ENCODE data around the gene ADGRE1. TPM values are rescaled to one million over a fixed set of nuclear protein-coding genes. Genes with fewer than 3 reads are reported as not detected.
"Not testable (repeated sequence)": the region's sequence is repeated elsewhere in the genome, so short reads cannot be mapped to it uniquely, and the experiment has no call there.

ADGRE1 gene
- polyA plus RNA-seq, 1 experiment = not detected

DNA sequence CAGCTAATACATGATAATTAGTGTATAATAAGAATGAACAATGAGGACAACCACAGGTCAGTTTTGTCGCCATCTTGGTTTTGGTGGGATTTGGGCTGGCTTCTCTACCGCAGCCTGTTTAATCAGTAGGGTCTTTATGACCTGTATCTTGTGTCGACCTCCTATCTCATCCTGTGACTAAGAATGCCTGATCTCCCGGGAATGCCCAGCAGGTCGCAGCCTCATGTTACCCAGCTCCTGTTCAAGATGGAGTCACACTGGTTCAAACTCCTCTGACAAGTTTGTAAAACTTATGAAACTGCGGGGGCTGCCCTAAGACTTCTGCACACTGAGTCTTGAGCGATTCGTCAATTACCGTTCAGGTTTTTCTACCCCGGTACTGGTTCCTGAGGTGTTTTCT lies 21.5 kb upstream of the ADGRE1 start:
- Histone ChIP-seq H3K27me3 (ENCODE audit: control insufficient read depth, insufficient read depth, low read length) (no peaks in the 10 kb centered on the region), H3K36me3 (ENCODE audit: control insufficient read depth, insufficient read depth, low read length) (no peaks in the 10 kb centered on the region), H3K4me3 (ENCODE audit: low read depth, low read length) (no peak overlapping the region)
- TF ChIP-seq, protein P1, sequence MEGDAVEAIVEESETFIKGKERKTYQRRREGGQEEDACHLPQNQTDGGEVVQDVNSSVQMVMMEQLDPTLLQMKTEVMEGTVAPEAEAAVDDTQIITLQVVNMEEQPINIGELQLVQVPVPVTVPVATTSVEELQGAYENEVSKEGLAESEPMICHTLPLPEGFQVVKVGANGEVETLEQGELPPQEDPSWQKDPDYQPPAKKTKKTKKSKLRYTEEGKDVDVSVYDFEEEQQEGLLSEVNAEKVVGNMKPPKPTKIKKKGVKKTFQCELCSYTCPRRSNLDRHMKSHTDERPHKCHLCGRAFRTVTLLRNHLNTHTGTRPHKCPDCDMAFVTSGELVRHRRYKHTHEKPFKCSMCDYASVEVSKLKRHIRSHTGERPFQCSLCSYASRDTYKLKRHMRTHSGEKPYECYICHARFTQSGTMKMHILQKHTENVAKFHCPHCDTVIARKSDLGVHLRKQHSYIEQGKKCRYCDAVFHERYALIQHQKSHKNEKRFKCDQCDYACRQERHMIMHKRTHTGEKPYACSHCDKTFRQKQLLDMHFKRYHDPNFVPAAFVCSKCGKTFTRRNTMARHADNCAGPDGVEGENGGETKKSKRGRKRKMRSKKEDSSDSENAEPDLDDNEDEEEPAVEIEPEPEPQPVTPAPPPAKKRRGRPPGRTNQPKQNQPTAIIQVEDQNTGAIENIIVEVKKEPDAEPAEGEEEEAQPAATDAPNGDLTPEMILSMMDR (IDR thresholded peaks at IDR 0.05; ENCODE audit: insufficient read depth, low read depth, low read length) = no peak
- CTCF ChIA-PET = interaction anchor here (1.2 to 6.4 kb wide), 2 partner anchors 10 to 234 kb away, joined by 3 to 43 read pairs; no protein-coding TSS in a partner anchor
- POLR2A ChIA-PET = no interaction called here
- no peak for DNase-seq (ENCODE audit: low read depth)

DNA sequence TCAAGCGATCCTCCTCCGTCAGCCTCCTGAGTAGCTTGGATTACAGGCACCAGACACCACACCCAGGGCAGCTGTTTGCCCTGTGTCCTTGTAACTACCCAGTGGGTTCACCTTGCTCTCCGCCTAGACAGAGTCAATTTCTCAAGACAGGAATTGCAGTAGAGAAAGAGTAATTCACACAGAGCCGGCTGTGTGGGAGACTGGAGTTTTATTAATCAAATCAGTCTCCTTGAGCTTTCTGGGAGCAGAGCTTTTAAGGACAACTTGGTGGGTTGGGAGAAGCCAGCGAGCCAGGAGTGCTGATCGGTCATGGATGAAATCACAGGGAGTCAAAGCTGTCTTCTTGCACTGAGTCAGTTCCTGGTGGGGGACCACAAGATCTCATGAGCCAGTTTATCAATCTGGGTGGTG lies 20.6 kb upstream of the ADGRE1 start:
- ChIA-PET CTCF (interaction anchor here (1.2 to 1.6 kb wide), 3 partner anchors 10 to 350 kb away, joined by 3 to 5 read pairs (median 5); no protein-coding TSS in a partner anchor), POLR2A (no interaction called here)
- TF ChIP-seq, protein P1 (IDR thresholded peaks at IDR 0.05; ENCODE audit: insufficient read depth, low read depth, low read length) = no peak

DNA sequence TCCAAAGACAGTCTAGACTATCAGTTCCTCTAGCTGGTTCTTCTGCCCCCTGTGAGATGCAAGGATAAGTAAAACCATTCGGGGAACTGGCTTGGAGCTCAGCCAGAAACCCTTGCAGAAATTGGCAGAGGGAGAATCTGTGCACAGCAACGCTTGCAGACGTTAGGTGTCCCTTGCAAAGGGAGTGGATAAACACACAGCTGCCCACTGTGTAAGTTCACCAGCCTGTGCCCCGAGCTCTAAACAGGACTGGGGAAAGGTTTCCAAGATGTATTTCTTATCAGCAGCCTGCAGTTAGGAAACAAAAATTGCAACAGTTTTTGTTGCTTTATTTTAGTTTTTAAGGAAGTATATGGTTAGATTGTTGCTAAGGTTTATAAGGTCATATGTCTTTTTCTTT lies 19.0 kb upstream of the ADGRE1 start:
- POLR2A ChIA-PET = no interaction called here
- no peak for DNase-seq (ENCODE audit: low read depth)
- TF ChIP-seq, protein P1 (IDR thresholded peaks at IDR 0.05; ENCODE audit: insufficient read depth, low read depth, low read length) = no peak
- Histone ChIP-seq H3K27me3 (ENCODE audit: control insufficient read depth, insufficient read depth, low read length) (no peaks in the 10 kb centered on the region), H3K4me3 (ENCODE audit: low read depth, low read length) (no peak overlapping the region), H3K36me3 (ENCODE audit: control insufficient read depth, insufficient read depth, low read length) (no peaks in the 10 kb centered on the region)
- CTCF ChIA-PET = interaction anchor here (0.5 to 1.4 kb wide), 6 partner anchors 12 to 352 kb away, joined by 3 to 5 read pairs (median 4); partner anchors contain the start of gene TRIP10

More for the DNA sequence above, 20.6 kb upstream of the ADGRE1 start:
- DNase-seq (ENCODE audit: low read depth) = no peak
- Histone ChIP-seq H3K4me3 (ENCODE audit: low read depth, low read length) (no peak overlapping the region), H3K36me3 (ENCODE audit: control insufficient read depth, insufficient read depth, low read length) (no peaks in the 10 kb centered on the region), H3K27me3 (ENCODE audit: control insufficient read depth, insufficient read depth, low read length) (no peaks in the 10 kb centered on the region)

DNA sequence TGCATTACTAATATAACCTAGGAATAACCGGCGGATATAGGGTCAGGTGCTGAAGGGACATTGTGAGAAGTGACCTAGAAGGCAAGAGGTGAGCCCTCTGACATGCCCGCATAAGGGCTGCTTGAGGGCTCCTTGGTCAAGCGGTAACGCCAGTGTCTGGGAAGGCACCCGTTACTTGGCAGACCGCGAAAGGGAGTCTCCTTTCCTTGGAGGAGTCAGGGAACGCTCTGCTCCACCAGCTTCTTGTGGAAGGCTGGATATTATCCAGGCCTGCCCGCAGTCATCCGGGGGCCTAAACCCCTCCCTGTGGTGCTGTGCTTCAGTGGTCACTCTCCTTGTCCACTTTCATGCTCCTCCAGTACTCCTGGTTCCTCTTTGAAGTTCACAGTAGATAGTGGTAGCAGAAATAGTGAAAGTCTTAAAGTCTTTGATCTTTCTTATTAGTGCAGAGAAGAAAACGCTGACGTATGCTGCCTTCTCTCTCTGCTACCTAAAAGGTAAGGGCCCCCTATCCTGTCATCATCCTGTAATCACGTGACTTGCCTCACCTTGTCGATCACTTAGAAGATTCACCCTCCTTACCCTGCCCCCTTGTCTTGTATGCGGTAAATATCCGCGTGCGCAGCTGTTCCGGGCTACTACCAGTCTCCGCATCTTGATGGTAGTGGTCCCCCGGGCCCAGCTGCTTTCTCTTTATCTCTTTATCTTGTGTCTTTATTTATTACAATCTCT lies 18.1 kb upstream of the ADGRE1 start:
- POLR2A ChIA-PET = not testable (repeated sequence)

DNA sequence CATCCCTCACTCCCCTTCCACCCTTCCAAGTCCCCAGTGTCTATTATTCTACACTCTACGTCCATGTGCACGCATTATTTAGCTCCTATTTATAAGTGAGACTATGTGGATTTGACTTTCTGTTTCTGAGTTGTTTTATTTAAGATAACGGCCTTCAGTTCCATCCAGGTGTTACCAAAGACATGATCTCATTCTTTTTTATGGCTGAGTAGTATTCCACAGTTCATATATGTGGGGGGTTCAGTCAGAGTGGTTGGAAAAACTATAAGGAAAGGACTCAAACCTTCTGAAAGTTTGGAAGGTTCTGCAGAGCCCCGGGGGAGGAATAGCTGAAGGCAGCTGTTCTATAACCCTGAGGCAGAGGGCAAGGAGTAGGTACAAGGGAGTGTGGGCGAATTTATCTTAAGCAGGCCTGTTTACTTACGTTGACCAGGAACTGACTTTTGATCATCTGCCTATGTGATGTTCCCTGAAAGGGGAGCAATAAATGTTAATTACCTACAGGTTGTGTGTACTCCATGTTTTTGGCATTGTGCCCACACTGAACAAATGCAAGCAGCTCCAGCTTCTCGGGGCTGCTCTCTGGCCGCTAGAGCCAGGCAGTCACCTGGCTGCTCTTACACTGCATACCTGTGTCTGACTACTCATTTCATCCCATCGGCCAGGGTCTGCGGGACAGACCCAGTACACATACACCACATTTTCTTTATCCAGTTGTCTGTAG lies 13.5 kb upstream of the ADGRE1 start:
- H3K27me3 ChIP-seq (ENCODE audit: control insufficient read depth, insufficient read depth, low read length) = no peaks in the 10 kb centered on the region
- ChIA-PET CTCF (no interaction called here), POLR2A (no interaction called here)
- no peaks in the 10 kb centered on the region for H3K36me3 ChIP-seq (ENCODE audit: control insufficient read depth, insufficient read depth, low read length)
- TF ChIP-seq, protein P1 (IDR thresholded peaks at IDR 0.05; ENCODE audit: insufficient read depth, low read depth, low read length) = no peak
- H3K4me3 ChIP-seq (ENCODE audit: low read depth, low read length) = no peak overlapping the region
- DNase-seq (ENCODE audit: low read depth) = no peak

More for the DNA sequence above, 18.1 kb upstream of the ADGRE1 start:
- H3K36me3 ChIP-seq (ENCODE audit: control insufficient read depth, insufficient read depth, low read length); DNase-seq (ENCODE audit: low read depth); H3K4me3 ChIP-seq (ENCODE audit: low read depth, low read length); H3K27me3 ChIP-seq (ENCODE audit: control insufficient read depth, insufficient read depth, low read length): not testable (repeated sequence)
- CTCF ChIA-PET = interaction anchor here (0.8 kb wide), 1 partner anchor 353 kb away, joined by 5 read pairs; no protein-coding TSS in a partner anchor
